A204.1 (cell line): ENCODE measurements around the gene ZC3H12D.
"Not testable (repeated sequence)": the region's sequence is repeated elsewhere in the genome, so short reads cannot be mapped to it uniquely, and the experiment has no call there.

Source experiments
- FAIRE-seq: peaks from 2 replicates; lab custom pipeline; 2012; peaks lifted over from hg19 to GRCh38; lab: Jason Lieb, UNC

ZC3H12D gene

DNA sequence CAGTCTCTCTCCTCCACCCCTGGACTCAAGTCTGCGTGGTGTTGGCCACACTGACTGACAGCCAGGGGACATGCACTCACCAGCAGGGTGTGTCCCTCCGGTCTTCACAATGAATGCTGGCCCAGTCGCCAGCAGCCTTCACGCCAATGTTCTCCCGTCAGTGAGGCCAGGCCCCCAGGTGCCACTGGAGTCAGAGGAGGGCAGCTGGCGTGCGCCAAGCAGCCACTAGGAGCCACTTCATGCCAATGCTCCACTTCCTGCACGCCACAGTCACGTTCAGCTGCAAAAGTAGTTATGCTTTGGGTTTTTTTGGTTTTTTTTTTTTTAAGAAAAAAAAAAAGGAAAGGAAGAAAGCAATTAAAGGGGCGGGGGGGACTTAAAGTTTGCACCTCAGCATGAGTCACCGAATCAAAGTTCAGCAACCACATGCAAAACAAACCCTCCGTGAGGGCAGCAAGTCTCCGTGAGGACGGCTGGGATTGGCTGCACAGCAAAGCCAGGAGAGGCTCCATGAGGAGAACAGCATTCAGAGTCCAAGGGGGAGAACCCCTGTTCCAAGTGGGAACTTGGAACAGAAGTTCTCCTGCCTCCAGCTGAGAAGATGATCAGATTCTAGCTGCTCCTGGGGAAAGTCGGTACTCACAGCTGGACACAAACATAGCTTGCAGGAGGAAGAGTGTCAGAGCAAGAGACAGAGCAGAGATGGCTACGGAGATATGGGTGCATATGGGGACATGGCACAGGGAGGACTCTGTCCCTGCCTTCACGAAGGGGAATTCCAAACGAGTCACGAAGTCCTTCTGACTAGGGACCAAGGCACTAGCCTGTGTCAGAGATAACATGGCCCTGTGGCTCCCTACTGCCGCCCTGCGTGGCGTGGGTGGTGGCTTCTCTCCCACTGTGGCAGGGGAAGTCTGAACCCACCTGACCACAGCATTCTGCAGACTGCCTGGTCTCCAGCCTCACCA, at the start of gene ZC3H12D:
TSS of gene ZC3H12D (minus strand) at position 282 of the 968 bp plus-strand sequence. CDS start 10,471 bp downstream, outside the sequence.
- FAIRE-seq, result no peak

- no peak for FAIRE-seq
Observed at GRCh38 chr6:149529650-149530049, 44.8 kb upstream of the ZC3H12D start.

GRCh38 chr6:149515494-149515893, 30.7 kb upstream of the ZC3H12D start:
- no peak for FAIRE-seq

DNA sequence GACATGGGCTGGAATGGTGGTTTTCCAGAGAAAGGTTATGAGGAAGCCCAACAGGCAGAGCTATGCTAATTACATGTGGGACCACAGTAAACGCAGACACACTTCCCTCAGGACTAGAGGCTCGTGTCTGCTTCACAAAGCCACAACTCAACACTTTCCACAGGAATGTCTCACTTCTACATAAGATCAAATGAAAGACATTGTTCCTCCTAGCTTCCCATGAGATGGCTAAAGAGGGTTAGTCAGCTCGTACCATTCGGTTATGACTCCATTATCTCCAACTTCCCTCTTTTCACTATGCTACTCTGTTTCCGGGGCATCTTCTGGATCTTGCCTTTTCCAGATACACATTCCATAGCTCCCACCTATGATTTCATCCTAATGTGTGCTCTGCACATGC, 29.1 kb upstream of the ZC3H12D start:
- no peak for FAIRE-seq

- no peak for FAIRE-seq
Observed at GRCh38 chr6:149510793-149511512, 26.1 kb upstream of the ZC3H12D start.

GRCh38 chr6:149508485-149508884, 23.7 kb upstream of the ZC3H12D start:
- FAIRE-seq, result no peak

GRCh38 chr6:149503872-149504271, 19.1 kb upstream of the ZC3H12D start:
- FAIRE-seq, result no peak

GRCh38 chr6:149503276-149503675, 18.5 kb upstream of the ZC3H12D start:
- FAIRE-seq, result no peak

DNA sequence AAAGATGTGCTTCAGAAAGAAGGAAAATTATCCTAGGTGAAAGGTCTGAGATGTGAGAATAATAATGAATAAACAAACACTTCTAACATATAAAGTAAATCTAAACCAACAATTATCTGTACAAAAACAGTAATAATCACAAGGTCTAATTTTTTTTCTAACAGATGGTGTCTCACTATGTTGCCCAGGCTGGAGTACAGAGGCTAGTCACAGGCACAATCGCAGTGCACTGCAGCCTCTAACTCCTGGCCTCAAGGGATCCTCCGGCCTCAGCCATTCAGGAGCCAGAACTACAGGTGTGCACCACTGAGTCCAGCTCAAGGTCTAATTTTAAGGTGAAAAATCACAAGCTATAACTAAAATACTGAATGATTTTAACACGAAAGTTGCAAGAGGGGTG, 17.0 kb upstream of the ZC3H12D start:
- FAIRE-seq, result no peak

DNA sequence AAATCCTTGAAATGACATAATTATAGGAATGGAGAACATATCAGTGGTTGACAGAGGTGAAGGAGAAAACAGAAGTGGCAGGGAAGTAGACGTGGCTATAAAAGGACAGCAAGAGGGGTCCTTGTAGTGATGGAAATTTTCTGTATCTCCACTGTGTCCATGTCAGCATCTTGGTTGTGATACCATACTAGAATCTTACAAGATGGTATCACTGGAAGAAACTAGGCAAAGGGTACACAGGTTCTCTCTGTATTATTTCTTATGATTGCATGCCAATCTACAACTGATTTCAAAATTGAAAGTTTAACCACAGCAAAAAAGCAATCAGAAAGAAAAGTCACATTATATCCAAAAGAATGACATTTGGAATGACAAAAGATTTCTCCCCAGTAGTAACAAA, 16.4 kb upstream of the ZC3H12D start:
- no peak for FAIRE-seq

DNA sequence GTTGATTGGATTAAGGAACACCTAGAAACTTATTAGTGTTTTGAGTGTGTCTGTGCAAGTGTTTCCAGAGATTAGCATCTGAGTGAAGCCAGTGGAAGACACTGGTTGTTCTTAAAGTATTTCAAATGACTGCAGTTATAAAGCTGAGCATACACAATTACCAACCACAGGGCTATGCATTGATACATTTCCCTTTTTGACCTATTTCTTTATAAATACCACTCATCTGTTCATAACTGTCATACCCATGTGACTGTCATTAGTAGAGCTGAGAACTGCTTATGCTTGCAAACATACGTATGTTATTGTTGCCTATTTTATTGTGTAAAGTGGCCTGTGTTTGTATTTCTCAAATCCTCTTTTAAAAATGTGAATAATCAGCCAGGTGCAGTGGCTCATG, 15.3 kb upstream of the ZC3H12D start:
- no peak for FAIRE-seq

DNA sequence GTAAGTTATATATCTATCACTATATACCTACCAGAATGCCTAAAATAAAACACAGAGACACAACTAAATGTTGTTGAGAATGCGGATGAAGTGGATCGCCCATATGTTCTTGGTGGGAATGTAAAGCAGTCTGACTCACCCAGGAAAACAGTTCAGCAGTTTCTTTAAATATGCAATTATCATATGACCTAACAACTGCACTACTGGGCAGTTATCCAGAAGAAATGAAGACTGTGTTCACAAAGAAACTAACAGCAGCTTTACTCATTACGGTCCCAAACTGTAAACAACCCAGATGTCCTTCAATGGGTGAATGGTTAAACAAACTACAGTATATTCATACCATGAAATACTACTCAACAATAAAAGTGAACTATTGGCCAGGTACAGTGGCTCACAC, 14.3 kb upstream of the ZC3H12D start:
- FAIRE-seq, result no peak

- FAIRE-seq, result no peak
Observed at GRCh38 chr6:149497365-149497764, 12.6 kb upstream of the ZC3H12D start.

DNA sequence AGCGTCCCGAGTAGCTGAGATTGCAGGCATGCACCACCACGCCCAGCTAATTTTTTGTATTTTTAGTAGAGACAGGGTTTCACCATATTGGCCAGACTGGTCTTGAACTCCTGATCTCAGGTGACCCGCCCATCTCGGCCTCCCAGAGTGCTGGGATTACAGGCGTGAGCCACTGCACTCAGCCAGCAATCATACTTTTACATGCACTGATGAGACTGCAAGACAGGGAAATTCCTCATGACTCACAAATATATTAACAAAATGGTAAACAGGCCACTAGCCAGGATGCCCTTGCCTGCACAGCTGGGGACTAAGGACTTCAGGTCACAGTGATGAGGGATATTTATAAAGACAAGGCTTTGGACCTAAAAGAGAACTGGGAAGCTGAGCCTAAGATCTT, 11.8 kb upstream of the ZC3H12D start:
- not testable (repeated sequence) for FAIRE-seq

DNA sequence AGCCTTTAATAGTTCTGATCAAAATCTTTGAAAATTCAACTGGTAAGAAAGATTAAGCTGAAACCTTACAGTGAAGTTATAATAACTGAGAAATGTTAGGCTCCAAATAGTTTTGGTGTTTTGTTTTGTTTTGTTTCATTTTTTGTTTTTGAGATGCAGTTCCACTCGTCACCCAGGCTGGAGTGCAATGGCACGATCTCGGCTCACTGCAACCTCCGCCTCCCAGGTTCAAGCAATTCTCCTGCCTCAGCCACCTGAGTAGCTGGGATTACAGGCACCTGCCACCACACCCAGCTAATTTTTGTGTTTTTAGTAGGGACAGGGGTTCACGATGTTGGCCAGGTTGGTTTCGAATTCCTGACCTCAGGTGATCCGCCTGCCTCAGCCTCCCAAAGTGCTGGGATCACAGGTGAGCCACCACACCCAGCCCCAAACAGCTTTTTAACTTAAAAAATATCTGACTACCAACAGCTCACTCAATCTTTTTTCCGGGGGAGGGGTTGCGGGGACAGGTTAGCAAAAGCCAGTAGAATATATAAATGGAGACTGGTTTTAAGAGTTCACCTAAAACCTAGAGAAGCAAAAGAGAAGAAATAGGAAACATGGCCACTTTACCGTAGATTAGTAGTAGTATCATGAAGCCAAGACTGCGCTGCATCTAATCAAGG, 10.7 kb upstream of the ZC3H12D start:
- FAIRE-seq, result not testable (repeated sequence)

DNA sequence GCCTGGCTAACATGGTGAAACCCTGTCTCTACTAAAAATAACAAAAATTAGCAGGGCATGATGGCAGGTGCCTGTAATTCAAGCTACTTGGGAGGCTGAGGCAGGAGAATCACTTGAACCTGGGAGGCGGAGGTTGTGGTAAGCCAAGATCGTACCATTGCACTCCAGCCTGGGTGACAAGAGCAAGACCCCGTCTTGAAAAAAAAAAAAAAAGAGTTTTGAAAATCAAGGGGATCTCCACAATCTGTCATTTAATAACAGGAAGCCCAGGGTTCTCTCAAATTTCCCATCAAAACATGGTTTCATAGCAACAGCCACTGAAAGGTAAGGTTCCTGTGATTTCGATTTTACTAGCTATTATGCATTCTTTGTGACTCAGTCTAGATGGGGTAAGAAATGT, 10.0 kb upstream of the ZC3H12D start:
- not testable (repeated sequence) for FAIRE-seq

DNA sequence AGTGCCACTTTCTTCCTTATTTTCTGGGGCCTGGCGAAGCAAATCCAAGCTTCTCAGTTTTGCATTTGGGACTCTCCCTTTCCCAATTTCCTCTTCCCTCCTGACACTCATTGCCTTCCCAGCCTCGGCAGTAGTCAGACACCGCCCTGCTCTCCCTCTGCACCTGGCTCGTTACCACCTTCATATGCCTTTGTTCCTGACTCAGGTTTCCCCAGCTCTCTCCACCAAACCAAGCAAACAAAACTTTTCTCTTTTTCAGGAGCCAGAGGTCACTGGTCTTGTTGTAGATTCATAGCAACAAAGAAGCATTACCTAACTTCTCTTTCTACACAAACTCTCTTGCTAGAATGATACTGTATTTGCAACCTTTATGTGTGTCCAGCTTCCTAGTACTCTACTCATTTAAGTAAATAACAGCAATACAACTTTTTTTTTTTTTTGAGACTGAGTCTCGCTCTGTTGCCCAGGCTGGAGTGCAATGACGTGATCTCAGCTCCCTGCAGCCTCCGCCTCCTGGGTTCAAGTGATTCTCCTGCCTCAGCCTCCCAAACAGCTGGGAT, 9.0 kb upstream of the ZC3H12D start:
- FAIRE-seq, result no peak

GRCh38 chr6:149492798-149493343, 8.1 kb upstream of the ZC3H12D start:
- no peak for FAIRE-seq

DNA sequence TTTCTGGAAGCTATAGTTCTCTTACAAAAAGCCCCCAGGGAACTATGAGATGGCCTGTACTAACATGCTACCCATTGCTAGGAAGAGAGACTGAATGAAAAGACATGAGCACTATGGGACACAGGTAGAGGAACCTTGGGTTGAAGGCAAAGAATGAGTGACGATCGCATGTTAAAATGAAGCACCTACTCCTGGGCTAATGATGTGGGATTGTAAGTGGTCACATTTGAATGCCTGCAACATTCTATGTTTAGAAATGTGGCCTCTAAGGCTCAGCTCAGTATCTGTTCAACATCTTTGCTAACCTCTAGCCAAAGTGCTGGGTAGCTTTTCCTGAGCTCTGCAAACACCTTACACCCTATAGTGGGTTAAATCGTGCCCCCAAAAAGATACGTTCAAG, 5.2 kb upstream of the ZC3H12D start:
- no peak for FAIRE-seq

DNA sequence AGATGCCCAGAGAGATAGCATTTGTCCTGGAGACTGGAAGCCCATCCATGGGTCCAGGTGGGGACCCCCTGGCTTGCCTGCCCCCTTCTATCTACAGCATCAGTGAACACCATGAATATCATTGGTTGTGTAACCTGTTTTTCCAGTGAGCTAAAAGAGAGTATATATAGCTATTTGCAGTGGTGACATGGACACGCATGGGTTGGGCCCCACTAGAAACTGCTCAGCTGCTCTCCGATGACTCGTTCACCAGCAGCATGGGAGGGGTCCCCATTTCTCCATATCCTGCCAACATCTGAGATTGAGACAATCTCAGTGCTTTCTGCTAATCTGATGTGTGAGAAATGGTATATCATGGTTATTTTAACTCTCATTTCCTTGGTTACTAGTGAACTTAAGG, 4.0 kb upstream of the ZC3H12D start:
- no peak for FAIRE-seq

DNA sequence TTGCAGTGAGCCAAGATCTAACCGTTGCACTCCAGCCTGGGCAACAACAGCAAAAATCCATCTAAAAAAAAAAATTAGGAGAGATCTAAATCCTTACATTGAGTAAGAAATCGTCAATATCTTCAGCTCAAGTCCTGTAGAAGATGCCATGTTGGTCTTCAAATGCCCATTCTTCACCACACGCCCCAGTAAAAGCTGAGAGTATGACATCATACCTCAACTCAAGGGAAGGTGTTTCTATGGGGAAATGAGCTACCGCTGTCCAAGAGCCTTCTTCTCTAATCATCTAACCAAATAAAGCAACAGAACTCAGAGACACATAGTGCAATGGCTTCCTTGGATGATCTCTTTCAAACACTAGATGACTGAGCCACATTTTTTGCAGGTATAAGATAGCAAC, 2.5 kb upstream of the ZC3H12D start:
- no peak for FAIRE-seq
